Loucy (cell line): ENCODE data around the gene NPR3.

Experiments used
- CTCF ChIP-seq: fragments of 200-600 bp; sonication (generic); conservative IDR thresholded peaks from 2 replicates; pipeline ENCODE4 v1.5.1; 2014; ENCODE audit warnings: mild to moderate bottlenecking, antibody characterized with exemption, low read length
- EZH2phosphoT487 ChIP-seq: fragments of 200-600 bp; IDR thresholded peaks from 2 replicates; pipeline ENCODE4 v1.6.1; 2018; ENCODE audit warnings: antibody characterized with exemption, mild to moderate bottlenecking, moderate library complexity, borderline replicate concordance

- TF ChIP-seq CTCF (no peak), EZH2phosphoT487 (no peak)
Observed at GRCh38 chr5:32722957-32723356, 11.8 kb downstream of the NPR3 start.
